GM18498 (cell line): ENCODE results near the gene ELOVL7.
"Not testable (repeated sequence)": the region's sequence is repeated elsewhere in the genome, so short reads cannot be mapped to it uniquely, and the experiment has no call there.

Experiments used
- ATAC-seq: cut with Tn5 transposase; IDR thresholded peaks from one replicate; pipeline ENCODE4 v1.9.1; 2021; ENCODE audit warnings: mild to moderate bottlenecking, moderate library complexity; ENCODE audit not compliant: unreplicated experiment

The ELOVL7 gene

DNA sequence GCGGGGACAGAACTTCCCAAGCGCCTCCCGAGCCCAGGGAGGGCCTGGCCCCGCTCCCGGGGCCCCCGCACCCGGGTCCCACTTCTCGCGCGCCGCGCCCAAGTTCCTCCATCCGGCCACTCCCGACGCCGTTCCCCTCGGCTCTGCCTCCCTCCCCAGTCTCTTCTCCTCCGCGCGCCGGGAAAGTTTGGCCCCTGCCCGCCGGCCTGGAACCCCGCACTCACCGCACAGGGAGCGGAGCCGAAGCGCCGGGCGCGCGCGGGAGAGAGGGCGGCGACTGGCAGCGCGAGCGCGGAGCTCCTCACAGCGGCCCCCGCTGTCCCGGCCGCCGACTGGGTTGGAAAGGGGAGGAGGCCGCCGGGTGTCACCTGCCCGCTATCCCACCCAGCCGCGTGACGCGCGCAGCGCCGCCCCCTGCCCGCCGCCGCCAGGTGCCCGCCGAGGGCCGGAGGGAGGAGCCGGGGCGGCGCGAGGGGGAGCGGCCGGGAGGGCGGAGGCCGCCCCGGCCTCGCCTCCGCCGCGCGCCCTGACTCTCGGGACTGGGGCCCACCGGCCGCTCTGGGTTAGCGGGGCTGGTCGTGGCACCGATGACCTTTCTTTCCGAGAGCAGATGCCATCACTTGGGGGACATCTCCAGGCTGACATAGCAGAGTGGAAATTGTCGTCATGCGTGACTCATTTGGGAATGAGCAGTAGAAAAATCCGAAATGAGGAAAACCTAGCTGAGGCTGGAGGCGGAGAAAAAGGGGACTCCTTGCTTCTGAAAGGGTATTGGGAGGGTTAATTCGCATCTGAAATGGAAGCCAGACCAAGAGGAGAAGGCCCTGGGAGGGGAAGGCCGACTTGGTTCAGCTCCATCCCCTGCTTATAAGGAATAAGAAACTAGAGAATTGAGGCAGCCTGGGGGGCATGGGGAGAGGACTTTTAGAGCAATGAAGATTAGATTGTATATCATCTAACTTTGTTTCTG is at the start of gene ELOVL7:
Gene ELOVL7 (minus strand): TSS at position 334 of the 970 bp plus-strand sequence. CDS start 56,872 bp downstream, outside the sequence.
- peak; percentile 96 for ATAC-seq

DNA sequence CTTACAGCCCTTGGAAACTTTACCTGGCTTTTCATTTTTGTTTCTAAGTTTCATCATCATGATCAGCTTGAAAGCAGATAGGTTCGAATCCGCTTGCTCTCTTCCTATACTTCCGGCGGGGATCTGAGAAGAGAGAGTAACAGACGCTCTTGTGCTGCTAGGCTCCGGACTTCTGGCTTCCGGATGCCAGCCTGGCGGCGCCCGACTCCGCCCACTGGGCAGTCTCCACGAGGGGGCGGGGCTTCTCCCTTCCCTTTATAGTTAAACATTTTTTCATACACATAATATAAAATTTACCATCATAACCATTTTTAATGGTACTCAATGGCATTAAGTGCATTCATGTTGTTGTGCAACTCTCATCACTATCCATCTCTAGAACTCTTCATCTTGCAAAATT is 49.5 kb upstream of the ELOVL7 start:
- no peak for ATAC-seq

DNA sequence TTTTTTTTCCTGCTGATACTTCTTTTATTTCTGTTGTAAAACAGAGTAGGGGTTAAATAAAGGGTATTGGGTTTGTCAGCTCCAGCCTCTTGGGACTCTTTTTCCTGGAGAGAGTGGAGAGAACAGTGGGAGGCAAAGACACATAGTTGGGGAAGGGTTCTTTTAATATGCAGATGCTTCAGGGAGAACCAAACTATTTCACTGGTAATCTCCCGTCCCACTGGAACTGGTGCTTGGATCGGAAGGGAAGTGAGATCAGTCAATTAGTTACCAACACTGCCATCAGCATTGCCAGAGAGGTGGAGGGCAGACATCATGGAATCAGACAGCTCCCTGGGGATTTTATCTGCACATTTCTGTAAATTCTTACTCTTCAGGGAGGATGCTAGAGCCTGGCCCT is 47.6 kb upstream of the ELOVL7 start:
- ATAC-seq: no peak

DNA sequence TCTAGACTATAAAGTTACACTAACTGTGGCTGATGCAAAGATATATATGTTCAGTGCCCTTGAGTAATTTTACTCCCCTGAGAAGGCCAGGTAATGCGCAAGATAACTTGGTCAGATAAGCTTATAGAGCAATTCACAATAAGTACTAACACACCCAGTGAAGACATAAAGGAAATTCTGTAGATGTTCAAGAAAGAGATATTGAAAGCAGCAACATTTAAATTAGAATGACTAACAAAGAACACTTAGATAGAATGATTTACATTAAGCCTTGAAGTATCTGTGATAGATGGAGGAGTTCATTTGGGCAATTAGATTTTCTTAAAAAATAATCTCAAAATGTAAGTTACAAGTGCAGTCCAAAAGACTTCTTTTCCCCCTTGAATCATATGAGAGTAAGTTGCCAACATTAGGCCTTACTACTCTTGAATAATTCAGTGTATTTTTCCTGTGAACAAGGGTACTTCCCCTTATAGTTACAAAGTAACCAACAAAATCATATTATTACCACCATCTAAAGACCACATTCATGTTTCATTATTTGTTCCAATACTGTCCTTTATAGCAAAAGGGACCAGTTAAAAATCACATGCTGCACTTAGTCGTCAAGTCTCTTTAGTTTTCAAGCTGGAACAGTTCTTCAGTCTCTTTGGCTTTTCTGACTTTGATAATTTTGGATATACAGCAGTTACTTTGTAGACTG is 44.4 kb upstream of the ELOVL7 start:
- no peak for ATAC-seq

DNA sequence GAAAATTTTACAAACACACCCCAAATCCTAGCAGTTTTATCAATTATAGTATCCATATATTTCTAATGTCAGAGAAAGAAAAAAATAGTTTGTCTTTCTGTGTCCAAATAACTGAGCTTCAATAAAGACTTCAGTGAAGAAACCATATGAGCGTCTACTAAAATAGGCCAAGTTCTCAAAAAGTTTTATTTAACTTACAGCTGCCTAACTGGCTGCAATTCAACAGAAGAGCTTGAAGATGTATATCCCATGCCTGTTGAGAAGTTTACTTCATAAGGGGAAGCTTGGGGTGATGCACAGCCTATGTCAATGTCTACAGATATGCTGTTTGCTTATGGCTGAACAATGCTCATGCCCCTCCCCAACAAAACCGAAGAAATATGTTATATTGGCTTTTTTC is 43.7 kb upstream of the ELOVL7 start:
- no peak for ATAC-seq

DNA sequence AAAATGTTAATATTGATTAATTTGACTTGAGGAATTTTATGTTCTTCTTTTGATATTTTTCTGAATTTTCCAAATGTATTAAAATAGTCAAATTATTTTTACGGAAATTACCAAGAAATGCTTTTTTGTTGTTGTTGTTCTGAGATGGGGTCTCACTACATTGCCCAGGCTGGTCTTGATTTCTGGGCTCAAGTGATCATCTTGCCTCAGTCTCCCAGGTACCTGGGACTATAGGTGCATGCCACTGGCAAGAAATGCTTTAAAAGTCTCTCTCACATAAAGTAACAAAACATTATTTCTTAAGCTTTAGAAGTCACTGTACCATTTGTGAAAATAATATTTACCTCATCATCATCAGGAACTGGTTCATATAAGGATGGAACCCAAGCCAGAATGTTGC is 43.0 kb upstream of the ELOVL7 start:
- no peak for ATAC-seq

DNA sequence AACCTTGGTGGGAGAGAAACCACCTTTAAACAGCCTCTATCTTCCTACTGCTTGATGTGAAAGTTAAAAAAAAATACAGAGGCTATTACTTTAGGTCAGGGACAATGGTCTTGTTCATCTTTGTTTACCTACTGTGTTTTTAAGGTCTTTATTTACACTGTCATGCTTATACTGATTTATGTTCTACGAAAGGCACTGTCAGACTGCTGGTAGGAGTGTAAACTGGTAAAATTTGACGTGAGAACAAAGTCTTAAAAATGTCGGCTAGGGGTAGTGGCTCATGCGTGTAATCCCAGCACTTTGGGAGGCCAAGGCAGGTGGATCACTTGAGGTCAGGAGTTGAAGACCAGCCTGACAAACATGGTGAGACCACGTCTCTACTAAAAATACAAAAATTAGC is 42.1 kb upstream of the ELOVL7 start:
- no peak for ATAC-seq

DNA sequence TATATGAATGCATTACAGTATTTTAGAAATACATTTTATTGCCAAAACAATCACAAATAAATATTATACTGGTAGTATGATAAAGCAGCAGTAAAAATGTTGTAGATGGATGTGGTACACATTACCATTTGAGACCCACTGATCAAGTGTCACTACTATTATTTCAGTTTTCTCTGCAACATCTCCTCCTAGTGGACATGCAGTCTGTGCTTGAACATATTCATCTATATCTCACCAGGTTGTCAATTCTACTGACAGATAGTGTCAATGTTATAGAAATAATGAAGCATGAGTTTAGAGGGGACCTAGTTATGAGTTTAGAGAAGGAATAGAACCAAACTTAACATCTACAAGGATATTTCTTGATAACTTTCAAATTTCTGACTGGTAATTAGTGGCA is 39.2 kb upstream of the ELOVL7 start:
- no peak for ATAC-seq

DNA sequence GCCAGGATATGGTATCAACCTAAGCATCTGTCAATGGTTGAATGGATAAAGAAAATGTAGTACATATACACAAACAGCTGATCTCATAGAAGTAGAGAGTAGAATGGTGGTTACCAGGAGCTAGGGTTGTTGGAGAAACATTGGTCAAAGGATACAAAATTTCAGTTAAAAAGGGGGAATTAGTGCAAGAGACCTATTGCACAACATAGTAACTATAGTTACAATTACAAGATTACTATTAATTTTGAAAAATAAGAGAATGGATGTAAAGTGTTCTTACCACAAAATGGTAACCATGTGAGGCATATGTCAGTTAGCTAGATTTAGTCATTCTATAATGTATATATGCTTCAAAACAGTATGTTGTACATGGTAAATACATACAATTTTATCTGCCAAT is 28.8 kb upstream of the ELOVL7 start:
- no peak for ATAC-seq

DNA sequence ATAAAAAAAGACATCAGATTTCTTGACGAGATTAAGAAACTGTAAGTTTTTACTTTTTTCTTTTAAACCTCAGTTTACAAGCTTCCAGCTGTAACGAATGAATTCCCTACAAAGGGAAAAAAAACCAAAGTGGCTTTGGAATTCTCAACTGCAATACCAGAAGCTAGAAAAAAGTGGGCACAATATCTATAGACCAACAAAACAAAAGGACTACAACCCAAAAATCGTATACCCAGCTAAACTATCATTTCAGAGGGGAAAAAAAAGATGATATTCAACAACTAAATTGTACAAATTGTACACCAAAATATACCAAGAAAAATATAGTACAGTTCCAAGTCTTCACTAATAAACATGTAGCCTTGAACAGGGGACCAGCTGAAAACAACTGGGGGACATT is 26.8 kb upstream of the ELOVL7 start:
- no peak for ATAC-seq

DNA sequence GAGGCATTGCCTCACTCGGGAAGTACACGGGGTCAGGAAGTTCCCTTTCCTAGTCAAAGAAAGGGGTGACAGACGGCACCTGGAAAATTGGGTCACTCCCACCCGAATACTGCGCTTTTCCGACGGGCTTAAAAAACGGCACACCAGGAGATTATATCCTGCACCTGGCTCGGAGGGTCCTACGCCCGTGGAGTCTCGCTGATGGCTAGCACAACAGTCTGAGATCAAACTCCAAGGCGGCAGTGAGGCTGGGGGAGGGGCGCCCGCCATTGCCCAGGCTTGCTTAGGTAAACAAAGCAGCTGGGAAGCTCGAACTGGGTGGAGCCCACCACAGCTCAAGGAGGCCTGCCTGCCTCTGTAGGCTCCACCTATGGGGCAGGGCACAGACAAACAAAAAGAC is 16.5 kb upstream of the ELOVL7 start:
- not testable (repeated sequence) for ATAC-seq

DNA sequence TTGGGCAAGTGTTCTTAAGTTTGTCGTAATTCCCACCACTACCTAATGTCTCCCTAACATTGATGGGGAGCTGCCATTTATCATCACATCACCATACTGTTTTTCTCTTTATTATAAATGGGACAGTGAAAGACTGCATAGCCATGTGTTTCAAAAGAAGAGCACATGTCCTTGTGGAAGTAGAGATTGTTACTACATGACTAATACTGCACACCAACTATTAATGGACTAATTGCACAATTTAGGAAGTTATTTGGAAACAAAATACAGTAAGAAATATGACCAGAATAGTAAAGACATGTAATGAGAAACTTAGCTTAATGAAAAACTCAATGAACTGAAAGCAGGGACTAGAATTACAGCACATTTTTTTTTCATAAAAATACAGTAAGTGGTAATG is 12.0 kb upstream of the ELOVL7 start:
- ATAC-seq: no peak

DNA sequence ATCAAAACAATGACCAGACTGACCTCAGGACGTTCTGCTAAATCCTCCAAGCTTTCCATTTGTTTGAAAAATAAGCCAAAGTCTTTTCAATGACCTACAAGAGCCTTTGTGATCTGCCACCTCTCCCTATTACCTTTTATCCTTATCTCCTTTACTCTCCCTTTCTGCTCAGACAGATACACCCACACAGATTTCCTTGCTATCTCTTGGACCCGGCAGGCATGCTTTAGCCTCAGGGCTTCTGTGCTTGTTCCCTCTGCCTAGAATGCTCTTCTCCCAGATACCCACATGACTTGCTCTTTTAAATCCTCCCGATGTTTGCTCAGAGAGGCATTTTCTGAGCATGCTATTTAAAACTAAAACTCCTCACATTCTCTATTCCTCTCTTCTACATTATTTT is 8.9 kb upstream of the ELOVL7 start:
- no peak for ATAC-seq

DNA sequence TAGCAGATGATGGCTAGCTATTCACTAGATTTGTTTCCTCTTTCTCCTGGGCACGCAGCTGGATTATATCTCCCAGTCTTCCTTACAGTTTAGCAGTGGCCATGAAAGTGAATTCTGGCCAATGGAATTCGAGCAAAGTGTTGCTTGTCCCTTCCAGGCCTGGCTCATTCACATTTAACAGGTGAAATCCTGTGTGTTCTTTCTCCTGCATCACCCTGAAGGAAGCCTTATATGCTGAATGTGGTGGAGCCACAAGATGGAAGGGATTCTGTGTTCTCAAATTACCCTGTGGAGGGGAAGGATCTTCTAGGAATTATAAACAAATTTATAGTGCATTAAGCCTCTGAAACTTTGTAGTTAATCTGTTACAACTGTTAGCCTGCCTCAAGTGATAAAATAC is 8.2 kb upstream of the ELOVL7 start:
- no peak for ATAC-seq

DNA sequence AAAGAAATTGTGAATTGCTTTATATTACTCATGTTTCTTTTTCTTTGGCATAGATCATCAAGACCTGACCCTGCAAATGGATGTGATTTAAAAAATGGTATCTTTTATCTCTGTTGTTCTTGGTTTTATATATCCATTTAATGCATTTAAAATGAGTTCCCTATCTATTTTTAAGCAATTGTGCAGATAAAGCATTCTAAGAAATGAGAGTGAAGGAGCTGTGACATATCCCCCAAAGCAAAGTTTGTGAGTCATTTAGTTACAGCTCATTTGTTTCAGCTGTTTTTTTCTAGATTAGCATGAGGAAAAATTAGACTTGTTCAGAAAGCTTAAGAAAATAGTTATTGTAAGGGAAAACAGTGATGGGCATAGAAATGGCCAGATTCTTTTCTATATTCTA is 7.6 kb upstream of the ELOVL7 start:
- no peak for ATAC-seq

DNA sequence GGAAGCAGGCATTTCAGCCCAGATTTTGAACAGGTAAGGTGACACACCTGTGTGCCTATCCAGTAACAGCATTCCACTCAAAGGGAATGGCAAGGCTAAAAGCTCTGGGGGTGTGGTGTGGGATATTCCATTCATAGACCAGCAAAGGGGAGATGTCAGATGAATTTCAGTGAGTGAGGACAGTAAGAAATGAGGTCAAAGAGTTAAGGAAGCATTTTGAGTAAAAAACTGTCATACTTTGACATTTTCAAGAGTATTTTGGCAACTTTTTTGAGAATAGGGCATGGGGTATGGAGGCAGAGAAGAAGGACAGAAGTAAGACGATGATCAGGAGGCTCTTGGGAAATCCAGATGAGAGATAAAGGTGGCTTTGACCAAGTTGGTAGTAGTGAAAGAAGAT is 2.2 kb upstream of the ELOVL7 start:
- ATAC-seq: no peak

DNA sequence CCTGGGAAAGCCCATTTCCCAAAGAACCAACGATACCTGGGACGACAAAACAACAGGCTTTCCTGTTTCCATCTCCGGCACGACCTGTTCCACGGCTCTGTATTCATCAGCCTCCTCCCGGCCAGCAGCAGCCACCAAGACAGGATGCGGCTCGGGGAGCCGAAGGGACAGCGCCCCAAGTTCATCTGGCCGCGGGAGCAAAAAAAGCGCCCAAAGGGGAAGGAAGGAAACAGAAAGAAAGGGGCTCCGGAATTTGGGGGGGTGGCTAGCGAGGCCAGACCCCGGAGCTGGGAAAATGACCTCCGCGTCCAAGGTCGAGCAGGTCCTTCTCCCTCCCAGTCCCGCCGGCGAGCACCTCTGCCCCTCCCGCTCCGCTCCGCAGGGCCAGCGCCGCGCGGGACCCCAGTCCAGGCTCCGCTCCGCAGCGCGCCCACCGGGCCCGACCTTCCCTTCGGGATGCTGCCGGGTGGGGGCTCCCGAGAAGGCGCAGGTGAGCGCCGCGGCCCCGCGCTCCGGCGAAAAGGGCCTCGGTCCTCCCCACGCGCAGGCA is 608 bp downstream of the ELOVL7 start:
- peak; percentile 19 for ATAC-seq

DNA sequence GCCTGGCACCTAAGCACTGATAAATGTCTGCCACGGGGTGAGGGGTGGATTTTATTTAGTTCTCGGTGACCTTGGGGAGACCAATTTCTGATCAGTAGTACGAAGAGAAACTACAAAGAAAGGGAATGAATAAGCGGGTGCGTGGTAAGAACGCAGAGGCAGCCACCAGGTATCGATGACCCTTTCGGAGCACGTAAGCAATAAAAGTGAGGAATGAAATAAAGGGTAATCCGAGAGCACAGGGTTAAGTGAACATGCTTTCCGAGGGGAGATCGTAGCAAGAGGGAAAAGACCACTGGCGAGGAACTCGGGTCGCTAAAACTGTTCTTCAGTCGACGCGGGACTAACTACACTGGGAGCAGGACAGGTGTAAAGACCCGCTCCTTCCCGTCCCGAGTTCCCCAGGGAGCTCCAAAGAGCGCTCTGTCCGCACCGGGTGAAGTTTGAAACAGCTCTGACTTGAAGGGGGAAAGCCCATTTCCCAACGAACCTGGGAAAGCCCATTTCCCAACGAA is 1.1 kb downstream of the ELOVL7 start:
- no peak for ATAC-seq

DNA sequence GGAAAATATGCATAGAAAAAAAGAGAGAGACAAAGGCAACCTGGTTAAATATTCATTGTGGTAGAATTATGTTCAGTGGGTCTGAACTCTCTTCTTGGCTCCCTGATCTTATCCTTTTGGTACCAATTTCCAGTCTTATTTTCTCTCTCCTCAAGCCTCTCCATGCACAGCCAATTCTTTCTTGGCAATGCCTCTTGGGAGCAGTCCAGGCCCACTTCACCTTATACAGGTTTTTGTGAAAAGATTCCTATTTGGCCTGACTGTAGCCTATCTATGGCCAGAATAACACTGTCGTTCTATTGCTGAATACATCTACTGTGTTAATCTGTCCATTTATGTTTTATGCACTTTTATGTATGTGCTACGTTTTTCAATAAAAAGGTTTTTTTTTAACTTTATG is 2.7 kb downstream of the ELOVL7 start:
- no peak for ATAC-seq

DNA sequence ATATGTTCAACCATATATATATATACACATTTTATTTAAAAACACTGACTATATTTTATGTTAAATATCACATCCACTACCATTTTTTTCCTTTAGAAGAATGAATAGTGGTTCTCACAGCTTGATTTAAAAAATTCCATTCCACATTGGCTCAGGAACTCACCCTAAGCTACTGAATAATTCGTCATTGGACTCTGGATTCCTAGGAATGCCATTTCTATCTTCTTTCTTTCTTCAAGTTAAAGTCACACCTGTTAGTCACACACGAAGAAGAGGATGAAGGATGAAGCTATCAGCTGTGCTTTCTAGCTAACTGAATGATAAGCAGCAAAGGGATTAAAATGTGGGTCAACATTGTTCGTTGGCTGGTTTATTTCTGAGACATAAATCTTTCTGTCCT is 7.9 kb downstream of the ELOVL7 start:
- no peak for ATAC-seq

DNA sequence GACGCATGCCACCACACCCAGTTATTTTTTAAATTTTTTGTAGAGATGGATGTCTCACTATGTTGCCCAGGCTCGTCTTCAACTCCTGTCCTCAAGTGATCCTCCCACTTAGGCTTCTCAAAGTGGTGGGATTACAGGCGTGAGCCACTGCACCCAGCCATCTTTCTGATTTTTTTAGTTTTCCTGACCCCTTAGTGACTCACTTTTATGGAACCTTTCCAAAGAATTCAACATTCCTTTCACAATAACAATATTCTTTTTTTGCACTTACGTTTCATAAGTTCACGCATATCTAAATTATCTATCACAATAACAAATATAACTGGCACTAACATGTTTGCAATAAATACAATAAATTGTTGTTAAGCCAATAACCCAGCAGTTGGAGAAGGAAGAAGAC is 8.5 kb downstream of the ELOVL7 start:
- ATAC-seq: no peak

DNA sequence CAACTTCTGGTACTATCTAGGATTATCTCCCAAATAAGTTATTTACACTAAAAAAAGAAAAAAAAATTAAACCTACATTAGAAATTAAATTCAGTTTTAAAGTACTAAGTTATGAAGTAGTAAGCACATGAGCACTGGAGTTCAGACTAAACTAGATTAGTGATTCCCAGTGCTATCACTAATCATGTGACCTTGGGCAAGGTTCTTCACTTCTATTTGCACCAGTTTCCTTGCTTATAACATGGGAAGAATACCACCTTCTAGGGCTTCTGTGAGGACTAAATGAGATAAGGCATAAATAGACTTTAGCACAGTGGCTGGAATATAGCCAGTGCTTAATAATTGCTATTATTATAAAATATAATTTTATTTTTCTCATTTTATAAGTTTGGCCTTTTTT is 10.5 kb downstream of the ELOVL7 start:
- ATAC-seq: no peak
